NCI-H1048 (cell line): ENCODE data around the gene ZDHHC18.
"Not testable (repeated sequence)": the region's sequence is repeated elsewhere in the genome, so short reads cannot be mapped to it uniquely, and the experiment has no call there.

Source experiments
- DNase-seq: peaks from one replicate; lab custom pipeline; 2025; lab: John Stamatoyannopoulos, UW

The ZDHHC18 gene

DNA sequence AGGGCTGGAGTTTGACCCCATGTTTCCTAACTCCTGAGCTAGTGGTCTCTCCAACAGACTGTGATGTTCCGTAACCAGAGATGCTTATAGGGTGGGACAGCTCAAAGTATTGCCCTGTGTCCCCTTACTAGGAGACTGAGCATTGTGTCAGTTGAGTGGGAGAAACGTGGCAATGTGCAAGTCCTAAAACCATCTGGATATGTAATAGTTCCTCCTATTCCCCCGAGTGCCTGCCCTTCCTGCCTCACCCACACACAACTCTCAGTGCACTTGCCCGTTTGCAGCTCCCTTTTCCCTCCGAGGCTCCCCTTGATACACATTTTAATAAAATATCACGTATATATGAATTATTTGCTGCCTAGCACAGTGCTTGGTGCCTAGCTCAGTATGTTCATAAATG is 35.3 kb upstream of the ZDHHC18 start:
- DNase-seq = no peak

- no peak for DNase-seq
Measured at GRCh38 chr1:26791626-26792025, 34.9 kb upstream of the ZDHHC18 start.

GRCh38 chr1:26792924-26793323 is 33.6 kb upstream of the ZDHHC18 start:
- no peak for DNase-seq

DNA sequence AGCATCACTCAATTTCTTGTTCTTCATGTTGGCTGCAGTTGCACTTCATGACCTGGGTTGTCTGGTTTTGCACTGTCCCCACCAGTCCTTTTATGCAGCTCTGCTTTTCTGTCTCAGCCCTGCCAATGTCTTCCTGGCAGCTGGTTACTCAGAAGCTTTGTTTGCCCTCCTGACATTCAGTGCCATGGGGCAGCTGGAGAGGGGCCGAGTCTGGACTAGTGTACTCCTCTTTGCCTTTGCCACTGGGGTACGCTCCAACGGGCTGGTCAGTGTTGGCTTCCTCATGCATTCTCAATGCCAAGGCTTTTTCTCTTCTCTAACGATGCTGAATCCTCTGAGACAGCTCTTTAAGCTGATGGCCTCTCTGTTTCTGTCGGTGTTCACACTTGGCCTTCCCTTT is 32.1 kb upstream of the ZDHHC18 start:
- no peak for DNase-seq

GRCh38 chr1:26797627-26798026 is 28.9 kb upstream of the ZDHHC18 start:
- no peak for DNase-seq

- DNase-seq = no peak
Measured at GRCh38 chr1:26799479-26800142, 26.9 kb upstream of the ZDHHC18 start.

- not testable (repeated sequence) for DNase-seq
Measured at GRCh38 chr1:26803932-26804331, 22.6 kb upstream of the ZDHHC18 start.

DNA sequence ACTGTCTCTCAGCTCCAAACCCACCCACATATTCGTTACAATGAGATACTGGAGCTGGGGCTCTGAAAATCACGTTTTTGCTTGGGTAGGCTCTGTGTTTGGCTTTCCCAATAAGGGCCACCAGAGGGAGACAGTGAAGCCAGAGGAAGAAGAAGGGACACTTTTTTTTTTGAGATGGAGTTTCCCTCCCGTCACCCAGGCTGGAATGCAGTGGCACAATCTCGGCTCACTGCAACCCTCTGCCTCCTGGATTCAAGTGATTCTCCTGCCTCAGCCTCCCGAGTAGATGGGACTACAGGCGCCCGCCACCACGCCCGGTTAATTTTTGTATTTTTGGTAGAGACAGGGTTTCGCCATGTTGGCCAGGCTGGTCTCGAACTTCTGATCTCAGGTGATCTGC is 16.4 kb upstream of the ZDHHC18 start:
- DNase-seq = peak; percentile 55

DNA sequence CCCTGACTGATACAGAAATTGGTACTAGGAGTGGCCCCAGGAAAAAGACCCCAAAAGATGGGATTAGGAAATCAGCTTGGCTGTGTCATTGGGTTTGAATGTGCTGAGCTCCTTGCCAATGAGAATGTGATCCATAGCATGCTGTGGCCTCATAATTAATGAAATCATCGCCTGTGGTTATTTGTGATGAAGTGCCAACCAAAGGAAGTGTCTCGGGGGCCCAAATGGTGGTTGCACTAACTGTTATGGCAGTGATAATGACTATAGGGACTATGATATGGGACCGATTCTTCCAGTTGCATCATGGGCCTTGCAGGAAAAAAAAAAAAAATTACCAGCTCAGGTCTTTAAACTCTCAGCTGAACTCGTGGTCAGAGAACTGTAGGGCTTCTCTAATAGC is 15.4 kb upstream of the ZDHHC18 start:
- DNase-seq = no peak

- no peak for DNase-seq
Measured at GRCh38 chr1:26811708-26812107, 14.8 kb upstream of the ZDHHC18 start.

DNA sequence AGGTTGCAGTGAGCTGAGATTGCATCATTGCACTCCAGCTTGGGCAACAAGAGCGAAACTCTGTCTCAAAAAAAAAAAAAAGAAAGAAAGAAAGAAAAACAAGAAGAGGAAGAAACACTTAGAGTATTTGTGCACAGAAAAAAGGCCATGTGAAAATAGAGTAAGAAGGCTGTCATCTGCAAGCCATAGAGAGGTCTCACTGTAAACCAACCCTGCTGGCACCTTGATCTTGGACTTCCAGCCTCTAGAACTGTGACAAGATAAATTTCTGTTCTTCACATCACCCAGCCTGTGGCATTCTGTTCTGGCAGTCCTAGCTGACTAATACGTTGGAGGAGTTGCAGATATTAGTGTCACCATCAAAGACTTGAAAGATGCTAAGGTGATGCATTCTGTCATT is 12.1 kb upstream of the ZDHHC18 start:
- DNase-seq = no peak

GRCh38 chr1:26814893-26815292 is 11.6 kb upstream of the ZDHHC18 start:
- no peak for DNase-seq

GRCh38 chr1:26820784-26821269 is 5.7 kb upstream of the ZDHHC18 start:
- no peak for DNase-seq

GRCh38 chr1:26822737-26823395 is 3.6 kb upstream of the ZDHHC18 start:
- no peak for DNase-seq

DNA sequence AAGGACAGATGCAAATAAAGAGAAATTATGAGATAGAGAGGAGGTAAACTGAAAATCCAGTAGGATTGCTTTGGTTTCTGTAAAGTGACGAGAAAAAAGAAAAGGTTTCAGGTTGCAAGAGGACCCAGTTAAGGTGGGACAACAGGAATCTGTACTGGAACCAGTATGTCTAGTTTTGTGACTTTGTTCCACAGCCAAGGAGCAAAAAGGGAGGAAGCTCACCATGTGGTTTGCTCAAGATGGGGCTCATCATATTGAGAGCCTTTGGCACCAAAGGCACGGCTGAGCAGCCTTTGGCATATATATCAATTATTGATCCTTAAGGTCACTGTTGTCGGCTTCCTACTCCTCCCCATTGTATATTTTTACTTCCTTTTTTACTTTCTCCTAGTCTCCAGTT is 1.8 kb upstream of the ZDHHC18 start:
- DNase-seq = no peak

DNA sequence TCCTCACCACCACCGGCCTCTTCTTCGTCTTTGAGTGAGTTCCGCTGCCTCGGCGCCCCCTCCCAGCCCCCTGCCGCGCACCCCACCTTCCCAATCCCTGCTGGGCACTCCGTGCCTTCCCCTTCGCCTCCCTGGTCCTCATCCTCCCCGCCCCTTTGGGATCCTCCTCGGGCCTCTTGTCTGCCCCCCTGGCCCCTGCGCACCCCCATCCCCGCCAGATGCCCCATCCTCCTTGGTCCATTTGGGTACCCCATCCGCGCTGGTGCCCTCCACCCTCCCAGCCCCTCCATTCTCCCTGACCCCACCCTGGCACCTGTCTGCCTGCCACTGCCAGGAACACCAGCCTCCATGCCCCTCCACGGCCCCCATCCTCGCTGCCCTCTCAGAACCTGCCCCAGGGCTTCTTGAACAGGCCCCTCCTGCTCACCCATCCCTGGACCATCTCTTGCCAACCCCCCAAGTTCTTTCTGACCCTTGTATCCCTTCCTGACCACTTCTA is 667 bp downstream of the ZDHHC18 start:
- no peak for DNase-seq

DNA sequence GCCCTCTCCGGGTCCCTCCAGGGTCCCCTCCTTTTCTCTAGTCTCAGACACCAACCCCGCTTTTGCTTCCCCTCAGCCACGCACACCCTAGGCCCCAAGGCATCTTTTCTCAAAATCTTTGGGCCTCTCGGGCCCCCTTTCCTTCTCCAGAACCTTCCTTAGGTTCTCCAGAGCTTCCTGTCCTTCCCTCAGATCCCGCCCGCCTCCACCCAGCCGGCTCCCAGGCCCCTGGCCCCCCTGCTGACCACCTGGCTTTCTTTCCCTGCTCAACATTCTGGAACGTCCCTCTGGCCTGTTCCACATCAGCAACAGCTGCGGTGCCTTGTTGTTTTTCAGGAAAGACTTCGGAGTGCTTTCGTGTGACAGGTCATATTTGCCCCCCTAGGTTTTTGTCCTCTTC is 1.2 kb downstream of the ZDHHC18 start:
- no peak for DNase-seq

GRCh38 chr1:26828411-26828991 is 2.0 kb downstream of the ZDHHC18 start:
- DNase-seq = no peak

GRCh38 chr1:26829184-26829911 is 2.9 kb downstream of the ZDHHC18 start:
- no peak for DNase-seq

- DNase-seq = no peak
Measured at GRCh38 chr1:26831059-26831458, 4.6 kb downstream of the ZDHHC18 start.

DNA sequence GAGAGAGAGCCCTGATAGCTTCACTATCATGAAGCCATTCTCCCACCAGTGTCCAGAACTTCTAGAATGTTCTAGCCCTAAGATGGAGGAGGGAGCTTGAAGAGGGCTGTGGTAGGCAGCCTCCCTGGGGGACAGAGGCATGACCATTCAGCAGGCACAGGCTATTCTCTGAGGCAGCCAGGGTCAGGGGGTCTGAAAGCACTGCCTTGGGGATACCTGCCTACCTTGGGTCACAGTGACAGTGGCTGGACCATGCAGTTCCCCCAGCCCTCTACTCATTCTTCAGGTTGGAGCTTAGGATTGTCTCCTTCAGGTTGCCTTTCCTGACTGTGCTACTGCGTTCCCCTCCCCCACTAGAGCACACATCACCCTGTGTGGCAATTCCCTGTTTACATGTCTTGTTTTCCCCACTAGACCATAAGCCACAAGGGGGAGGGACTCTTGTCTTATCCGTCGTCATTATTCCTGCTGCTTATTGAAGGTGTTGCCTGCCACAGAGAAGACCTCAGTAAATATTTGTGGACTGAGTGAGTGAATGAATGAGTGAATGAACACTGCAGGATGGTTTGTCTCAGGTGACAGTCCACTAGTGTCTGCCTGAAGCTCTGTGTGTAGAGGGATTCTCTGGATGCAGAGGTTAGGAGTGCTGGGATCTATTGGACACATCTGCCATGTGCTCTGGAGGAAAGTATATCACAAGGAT is 5.2 kb downstream of the ZDHHC18 start:
- DNase-seq = no peak
